NCI-H2081 treated with DMSO at 0.1 percent for 48 hours (cell line): ENCODE results near the gene EVPL.
"Not testable (repeated sequence)": the region's sequence is repeated elsewhere in the genome, so short reads cannot be mapped to it uniquely, and the experiment has no call there.

Experiments used
- DNase-seq: peaks from one replicate; lab custom pipeline; 2025; lab: John Stamatoyannopoulos, UW

EVPL gene

GRCh38 chr17:75996665-75997590 lies 30.2 kb downstream of the EVPL start:
- no peak for DNase-seq

DNA sequence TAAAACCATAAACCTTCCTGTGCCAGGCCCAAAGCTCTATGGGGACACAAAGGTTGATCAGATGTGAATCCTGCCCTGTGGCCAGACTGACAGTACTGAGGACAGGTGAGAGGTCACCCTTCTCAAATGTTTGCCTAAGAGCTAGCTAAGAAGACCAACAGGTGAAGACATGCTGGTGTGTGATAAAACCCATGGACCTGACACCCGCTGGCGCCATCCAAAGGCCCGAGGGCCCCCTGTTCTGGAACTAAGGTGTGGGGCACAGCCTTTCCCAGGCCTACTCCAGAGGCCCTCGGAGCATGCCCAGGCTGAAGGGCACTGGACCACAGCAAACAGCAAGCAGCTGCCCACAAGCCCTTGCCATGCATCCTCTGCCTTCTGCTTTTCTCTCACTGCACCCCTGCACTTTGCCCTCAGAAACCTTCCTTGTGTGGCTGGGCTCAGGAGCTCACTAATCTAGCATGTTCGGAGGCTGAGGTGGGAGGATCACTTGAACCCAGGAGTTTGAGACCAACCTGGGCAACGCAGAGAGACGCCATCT lies 31.7 kb downstream of the EVPL start:
- DNase-seq, result no peak

DNA sequence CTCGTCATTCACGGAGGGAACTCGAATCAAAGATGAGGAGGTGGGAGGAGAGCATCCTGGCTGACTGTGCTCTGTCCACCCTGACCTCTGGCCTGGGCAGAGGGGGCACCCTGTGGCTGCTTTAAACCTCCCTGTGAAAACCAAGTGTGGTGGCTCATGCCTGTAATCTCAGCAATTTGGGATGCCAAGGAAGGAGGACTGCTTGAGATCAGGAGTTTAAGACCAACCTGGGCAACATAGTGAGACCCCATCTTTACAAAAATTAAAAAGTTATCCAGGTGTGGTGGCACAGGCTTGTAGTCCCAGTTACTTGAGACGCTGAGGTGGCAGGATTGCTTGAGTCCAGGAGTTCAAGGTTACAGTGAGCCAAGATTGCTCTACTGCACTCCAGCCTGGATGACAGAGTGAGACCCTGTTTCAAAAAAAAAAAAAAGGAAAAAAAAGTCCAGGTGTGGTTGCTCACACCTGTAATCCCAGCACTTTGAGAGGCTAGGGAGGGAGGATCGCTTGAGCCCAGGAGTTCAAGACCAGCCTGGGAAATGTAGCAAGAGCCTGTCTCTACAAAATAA lies 32.2 kb downstream of the EVPL start:
- DNase-seq, result no peak

DNA sequence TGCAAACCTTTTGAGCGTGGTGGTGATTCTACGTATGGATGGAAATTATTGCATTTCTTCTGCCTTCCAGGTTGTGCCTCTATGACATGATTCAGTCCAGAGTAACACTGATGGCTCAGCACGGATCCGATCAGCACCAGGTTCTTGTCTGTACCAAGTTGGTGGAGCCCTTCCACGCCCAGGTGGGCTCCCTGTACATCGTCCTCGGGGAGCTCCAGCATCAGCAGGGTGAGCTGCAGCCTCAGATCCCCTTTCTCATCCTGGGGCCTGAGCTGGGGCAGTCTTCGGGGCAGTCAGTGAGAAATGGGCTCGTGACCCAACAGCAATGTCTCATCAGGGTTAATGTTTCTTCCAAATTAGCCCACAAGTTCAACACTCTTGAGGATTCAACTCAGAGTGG lies 35.7 kb downstream of the EVPL start:
- no peak for DNase-seq

DNA sequence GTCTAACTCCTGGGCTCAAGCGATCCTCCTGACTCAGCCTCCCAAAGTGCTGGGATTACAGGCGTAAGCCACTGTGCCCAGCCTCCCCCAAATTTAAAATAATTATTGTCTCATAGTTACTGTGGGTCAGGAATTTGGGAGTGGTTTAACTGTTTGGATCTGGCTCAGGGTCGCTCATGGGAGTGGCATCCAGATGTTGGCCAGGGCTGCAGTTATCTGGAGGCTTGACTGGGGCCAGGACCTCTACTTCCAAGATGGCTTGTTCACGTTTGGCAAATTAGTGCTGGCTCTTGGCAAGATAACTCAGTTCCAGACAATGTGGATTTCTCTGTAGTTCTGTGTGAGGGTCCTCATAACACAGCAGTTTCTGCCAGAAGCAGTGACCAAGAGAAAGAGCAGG lies 40.1 kb downstream of the EVPL start:
- DNase-seq, result no peak

GRCh38 chr17:75985986-75986385 lies 41.1 kb downstream of the EVPL start:
- no peak for DNase-seq

DNA sequence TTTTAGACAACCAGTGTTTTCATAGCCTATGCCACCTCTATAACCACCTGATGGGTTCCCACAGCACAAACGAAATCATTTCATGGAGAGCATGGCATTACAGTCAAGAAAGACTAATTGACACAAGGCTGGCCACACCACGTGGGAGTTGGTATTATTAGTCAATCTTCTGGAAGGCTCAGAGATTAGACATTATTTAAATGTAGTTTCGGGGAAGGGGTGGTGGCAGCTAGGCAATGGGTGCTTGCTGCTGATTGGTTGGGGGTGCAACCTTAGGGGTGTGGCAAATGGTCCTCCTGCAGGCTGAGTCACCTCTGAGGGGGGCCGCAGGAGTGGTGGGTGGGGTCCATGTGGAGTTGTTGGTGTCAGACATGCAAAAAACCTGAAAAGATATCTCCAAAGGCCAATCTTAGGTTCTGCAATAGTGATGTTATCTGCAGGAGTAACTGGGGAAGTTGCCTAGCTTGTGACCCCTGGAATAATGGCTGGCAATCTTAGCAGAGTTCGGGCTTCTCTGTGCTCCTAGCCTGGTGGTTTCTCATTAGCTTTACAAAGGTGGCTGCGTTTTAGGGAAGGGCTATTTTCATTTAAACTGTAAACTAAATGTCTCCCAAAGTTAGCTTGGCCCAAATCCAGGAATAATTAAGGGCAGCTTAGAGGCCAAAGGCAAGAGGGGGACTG lies 43.5 kb downstream of the EVPL start:
- DNase-seq, result no peak

GRCh38 chr17:75981019-75981615 lies 46.0 kb downstream of the EVPL start:
- DNase-seq, result no peak

- DNase-seq, result no peak
These were observed 46.7 kb downstream of the EVPL start for GRCh38 chr17:75980188-75981018.

DNA sequence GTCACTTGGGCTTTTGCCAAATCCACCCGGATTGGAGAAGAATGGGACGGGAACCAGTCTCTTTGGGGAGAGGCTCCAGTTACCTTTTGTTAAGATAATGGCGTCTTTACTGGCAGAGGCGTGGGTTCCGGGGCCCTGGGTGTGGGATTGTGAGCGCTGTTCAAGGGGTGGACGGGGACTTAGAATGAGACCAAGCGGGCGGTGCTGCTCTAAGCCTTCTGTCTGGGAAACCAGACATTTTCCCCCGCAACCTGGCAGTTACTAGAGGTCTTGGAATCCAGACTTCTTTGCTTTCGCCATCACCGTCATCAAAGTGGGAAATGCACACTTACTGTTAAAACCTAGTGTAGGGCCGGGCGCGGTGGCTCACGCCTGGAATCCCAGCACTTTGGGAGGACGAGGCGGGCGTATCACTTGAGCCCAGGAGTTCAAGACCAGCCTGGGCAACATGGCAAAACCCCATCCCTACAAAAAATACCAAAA lies 47.4 kb downstream of the EVPL start:
- DNase-seq, result no peak

DNA sequence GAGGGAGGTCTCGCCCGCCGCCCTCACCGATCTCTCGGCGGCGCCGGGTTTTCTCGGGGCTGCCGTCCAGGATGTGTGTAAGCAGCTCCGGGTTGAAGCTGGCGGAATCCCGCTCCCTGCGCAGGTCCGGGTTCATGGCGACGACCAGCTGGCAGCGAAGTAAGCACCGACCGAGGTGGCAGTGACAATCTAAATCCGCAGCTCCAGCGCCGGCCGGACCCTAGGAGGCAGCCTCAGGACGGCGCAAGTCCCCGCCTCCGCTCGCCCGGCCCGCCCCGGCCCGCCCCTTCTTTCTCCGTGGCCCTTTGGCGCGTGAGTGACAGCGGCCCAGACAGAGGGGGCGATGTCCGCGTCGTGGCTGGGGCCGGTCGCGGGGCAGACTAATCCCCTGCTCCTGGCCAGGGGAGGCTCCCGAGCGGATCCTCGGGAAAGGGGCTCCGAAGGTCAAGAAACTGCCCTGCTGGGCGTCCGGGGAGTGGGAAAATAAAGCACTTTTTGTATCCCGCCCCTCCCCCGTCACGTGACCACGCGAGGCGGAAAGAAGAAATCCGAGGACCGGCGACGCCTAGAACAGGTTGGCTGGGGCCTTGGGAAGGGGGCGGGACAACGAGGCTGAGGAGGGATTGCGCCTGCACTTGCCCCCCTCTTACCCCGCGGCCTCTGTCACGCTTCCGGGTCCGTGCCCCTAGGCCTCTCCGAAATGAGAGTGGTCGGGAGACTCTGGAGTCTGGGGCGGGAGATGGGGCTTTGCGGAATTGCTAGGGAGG lies 48.0 kb downstream of the EVPL start, which contains the start of the genes ACOX1 and TEN1:
Gene ACOX1 (minus strand): TSS at position 229 of the 767 bp plus-strand sequence. CDS start 93 bp downstream, at position 136.
Gene TEN1 (plus strand): TSS at position 303 of the 767 bp plus-strand sequence. CDS start 6,953 bp downstream, outside the sequence.
- DNase-seq, result peak; percentile 92

DNA sequence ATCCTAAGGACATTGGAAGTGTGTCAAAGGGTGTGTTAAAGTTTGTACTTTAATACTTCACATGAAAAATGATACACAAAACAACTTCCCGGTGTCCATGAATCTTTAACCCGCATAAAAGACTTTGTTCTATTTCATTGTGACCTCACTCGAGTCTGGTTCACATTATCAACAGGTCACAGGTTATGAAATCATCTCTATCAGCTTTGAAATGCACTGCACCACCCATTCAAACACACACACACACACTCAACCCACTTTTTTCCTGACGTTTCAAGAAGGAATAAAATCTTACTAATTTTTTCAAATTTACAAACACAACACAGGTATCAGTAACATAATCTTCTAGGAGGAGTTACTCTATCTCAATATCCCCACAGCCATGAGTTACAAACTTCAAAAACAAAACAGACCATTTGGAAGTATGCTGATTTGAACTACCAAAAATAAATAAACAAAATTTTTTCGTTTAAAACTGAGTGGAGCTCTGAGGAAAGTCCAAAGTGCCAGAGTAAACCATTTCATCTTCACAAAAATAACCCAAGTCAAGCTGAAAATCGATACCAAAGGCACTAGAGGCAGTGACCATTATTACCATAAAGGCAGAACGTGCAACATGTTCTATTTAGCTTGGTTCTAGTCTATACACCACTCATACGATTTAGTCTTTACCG lies 50.8 kb downstream of the EVPL start:
- no peak for DNase-seq

DNA sequence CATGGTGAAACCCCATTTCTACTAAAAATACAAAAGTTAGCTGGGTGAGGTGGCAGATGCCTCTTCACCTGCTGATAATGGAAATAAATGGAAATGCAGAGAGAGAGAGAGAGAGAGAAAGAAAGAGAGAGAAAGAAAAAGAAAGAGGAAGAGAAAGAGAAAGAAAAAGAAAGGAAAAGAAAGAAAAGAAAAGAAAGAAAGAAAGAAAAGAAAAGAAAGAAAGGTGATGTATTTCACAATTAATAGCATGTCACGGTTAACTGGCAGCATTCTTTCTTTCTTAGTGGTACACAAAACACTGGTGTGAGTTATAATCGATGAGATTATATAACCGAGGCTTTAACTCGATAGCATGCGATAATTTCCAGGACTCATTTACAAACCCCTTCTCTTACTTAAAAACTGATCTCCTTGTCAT lies 51.3 kb downstream of the EVPL start:
- DNase-seq, result no peak

- not testable (repeated sequence) for DNase-seq
These were observed 51.9 kb downstream of the EVPL start for GRCh38 chr17:75975187-75975586.

GRCh38 chr17:75970626-75971025 lies 56.5 kb downstream of the EVPL start:
- no peak for DNase-seq

DNA sequence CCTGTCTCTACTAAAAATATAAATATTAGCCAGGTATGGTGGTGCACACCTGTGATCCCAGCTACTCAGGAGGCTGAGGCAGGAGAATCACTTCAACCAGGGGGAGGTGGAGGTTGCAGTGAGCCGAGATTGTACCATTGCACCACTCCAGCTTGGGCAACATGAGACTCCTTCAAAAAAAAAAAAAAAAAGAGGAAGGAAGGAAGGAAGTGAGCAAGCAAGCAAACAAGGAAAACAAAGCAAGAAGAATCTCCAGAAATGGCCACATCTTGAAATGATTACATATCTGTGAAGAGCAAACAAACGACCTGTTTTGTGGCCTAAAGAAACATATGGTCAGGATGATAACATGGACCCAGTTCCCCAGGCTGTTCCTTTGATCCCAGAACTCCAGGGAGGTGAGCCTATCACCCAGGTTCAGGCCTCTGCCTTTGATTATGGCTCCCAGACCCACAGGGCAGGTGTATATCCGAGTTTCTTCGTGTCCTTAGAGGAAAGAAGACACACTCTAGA lies 57.0 kb downstream of the EVPL start:
- DNase-seq, result no peak

DNA sequence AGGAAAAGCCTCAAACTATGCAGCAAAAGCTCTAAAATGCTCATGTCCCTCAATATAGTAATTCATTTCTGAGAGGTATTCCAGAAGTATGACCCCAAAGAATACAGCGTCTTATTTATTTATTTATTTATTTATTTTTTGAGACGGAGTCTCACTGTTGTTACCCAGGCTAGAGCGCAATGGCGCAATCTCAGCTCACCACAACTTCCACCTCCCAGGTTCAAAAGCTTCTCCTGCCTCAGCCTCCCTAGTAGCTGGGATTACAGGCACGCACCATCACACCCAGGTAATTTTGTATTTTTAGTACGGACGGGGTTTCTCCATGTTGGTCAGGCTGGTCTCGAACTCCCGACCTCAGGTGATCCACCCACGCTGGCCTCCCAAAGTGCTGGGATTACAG lies 58.1 kb downstream of the EVPL start:
- DNase-seq, result not testable (repeated sequence)

- DNase-seq, result no peak
These were observed 61.6 kb downstream of the EVPL start for GRCh38 chr17:75965468-75965867.

DNA sequence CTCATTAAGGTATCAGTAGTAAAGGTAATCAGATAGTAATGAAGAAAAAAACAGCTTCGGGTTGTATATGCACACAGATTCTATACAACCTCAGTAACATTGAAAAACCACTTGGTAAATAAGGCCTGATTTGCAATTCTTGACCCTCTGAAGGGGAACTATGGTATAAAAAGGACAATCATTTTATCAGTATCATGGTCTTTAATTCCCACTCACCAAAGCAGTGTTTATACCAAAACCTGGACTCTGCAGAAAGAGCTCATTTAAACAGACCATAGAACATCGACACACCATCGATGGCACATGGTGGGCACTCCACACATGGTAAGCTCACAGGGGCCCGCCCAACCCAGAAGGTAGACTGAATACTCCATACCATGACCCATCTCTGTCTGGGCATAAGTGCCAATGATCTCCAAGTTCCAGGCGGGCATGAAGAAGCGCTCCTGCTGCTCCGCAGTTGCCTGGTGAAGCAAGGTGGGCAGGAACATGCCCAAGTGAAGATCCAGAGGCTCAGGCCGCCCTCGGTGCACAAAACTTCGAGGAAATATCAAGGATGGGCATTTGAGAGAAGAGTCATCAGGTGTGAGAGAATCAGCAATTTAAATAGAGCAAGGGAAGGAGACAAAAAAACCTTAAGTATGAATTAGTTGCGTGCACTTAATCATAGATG lies 67.1 kb downstream of the EVPL start:
- DNase-seq, result no peak
